Inflammatory macrophage treated with lipopolysaccharide for 4 hours (primary cell): ENCODE data around the gene FRS3.
"Not testable (repeated sequence)": the region's sequence is repeated elsewhere in the genome, so short reads cannot be mapped to it uniquely, and the experiment has no call there.

Experiments
- DNase-seq: peaks from one replicate; pipeline ENCODE4 v3.0.0-alpha.2; 2020

FRS3 gene, protein sequence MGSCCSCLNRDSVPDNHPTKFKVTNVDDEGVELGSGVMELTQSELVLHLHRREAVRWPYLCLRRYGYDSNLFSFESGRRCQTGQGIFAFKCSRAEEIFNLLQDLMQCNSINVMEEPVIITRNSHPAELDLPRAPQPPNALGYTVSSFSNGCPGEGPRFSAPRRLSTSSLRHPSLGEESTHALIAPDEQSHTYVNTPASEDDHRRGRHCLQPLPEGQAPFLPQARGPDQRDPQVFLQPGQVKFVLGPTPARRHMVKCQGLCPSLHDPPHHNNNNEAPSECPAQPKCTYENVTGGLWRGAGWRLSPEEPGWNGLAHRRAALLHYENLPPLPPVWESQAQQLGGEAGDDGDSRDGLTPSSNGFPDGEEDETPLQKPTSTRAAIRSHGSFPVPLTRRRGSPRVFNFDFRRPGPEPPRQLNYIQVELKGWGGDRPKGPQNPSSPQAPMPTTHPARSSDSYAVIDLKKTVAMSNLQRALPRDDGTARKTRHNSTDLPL

DNA sequence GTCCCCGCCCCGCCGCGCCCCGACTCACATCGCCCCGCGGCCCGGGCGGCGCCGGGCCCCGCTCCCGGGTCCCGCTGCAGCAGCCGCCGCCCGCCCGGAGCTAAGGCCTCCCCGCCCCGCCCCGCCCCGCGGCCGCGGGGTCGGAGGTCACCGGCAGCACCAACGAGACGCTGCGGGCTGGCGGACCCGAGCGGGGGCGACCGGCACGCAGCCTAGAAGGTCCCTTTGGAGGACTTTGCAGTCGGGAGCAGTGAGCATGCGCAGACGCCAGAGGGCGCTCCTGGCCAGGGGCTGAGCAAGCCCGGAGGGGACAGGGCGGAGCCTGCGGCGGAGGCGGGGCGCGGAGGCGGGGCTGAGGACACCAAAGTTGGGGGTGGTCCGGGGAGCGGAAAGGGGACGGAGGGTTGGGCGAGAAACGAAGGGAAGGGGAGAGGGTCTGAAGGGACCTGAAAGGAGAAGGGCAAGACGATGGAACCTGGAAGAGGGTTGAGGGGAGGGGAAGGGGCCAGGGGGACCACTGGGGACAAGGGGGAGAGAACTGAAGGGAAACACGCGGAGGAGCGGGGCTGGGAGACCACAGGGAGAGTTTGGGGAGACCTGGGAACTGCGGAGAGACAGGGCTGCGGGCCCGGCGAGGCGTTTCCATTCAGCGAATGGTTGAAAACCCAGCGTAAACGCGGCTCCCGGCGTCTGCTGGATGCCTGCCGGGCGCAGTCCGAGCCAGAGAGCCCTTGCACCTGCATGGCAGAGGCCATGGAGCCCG is at the start of gene FRS3:
TSS of gene FRS3 (minus strand) at position 113 of the 763 bp plus-strand sequence. CDS start 2,913 bp downstream, outside the sequence.
- peak; percentile 95 for DNase-seq

DNA sequence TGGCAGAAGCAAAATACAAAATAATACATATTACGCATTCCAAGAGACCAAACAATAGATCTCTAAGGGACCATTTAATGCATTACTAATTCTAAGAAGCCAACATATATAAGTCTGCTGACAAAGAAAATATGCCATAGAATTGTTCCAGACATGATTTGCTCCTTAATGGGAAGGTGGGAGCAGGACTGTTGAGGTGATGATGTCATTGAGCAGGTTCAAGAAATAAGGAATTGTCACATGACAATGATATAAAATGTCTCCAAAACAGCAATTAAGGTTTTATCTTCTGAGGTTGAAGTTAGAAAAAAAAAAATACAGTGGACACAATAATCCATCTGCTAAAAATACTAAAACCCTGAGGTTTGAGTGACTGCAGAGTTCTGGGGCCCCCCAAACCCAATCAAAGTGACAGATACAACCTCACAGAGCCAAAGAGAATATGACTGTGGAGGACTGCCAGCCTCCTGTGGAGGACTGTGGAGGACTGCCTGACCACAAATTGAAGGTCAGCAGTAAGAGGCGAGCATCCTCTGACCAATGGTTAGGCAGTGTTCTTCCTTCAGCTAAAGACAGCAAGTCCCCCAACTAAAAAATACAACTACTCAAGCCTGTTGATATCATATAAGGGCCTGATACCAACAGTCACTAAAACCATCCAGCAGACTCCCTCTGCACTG is 46.8 kb upstream of the FRS3 start:
- no peak for DNase-seq

DNA sequence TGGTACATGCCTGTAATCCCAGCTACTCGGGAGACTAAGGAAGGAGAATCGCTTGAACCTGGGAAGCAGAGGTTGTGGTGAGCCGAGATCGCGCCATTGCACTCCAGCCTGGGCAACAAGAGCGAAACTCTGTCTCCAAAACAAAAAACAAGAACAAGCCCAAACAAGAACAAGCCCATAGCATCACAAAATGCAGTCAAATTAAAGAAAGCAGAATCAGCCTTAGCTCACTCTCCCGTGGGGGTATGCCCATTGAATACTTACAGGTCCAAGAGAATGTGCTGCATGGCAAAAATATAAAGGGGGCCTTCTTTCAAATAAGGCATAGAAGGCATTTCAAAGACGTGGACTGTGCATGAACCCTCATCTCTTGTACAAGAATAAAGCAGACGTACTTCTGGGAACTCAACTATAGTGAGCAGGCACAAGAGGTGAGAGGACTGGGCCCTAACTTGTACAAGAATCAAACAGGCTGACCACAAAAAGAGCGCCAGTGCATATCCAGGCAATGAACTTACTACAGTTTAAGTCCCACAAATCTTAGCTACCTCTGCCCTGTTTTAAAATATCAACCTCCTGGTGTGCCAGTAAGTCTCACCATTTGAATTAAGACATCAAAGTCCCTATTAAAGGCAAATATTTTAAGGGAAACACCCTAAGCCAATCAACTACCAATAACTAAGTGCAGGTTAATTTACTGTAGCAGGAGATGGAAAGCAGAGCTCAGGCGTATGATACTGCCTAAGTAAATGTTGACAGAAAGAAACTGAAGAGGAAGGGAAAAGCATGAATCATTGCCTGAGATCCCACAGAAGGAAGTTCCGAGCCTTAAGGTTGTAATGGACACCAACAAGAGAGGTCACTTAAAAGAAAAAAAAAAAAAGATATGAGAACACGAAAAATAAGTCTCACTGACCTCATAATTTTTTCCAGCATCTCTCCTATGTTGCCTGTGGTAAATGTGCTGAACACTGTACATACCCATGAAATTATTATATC is 45.2 kb upstream of the FRS3 start:
- peak; percentile 77 for DNase-seq

GRCh38 chr6:41823178-41823577 is 43.5 kb upstream of the FRS3 start:
- no peak for DNase-seq

- no peak for DNase-seq
Measured at GRCh38 chr6:41822021-41822420, 42.3 kb upstream of the FRS3 start.

DNA sequence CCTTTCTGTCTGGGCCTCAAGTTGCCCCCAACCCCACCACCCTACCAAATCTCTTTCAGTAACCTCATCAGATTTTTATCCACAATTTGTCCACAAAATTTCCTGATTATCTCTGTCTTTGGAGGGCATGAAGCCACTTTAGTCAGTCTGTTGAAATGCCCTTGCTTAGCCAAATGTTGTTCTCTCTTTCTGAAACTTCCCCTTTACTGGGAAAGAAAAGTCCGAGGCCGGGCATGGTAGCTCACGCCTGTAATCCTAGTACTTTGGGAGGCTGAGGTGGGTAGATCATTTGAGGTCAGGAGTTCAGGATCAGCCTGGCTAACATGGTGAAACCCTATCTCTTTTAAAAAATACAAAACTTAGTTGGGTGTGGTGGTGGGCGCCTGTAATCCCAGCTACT is 41.6 kb upstream of the FRS3 start:
- peak; percentile 66 for DNase-seq

DNA sequence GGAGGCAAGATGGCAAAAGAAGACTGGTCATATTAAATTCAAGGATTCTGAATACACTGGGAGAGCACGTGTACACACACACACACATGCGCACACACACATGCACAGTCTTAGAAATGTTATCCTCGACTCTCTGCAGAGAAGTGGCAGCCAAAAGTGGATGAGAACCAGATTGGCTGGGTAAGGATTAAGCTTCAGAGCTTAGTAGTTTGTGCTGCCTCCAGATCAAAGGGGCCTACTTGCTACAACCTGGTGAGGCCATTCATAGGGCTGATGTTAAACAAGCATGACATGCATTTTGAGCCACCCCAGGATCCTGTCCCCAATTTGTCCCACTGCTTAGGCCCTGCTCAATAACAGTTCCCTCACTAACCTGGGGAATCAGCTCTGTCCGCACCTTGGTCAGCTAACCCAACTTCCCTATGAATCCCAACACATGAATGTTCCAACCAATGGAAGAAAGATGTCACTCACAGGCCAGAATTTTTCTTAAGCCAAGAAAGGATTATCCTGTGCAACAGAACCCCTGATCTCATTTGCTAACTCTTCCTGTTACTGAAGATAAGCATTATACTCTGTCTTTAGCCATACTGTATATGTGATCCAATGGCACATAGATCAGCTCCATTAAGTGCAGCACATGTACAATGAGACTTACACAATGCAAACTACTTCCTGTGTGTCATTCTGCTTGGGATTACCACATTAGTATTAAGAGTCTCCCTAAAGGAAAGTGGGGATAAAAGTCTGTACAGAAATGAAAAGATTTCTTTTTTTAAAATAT is 38.8 kb upstream of the FRS3 start:
- peak; percentile 69 for DNase-seq

DNA sequence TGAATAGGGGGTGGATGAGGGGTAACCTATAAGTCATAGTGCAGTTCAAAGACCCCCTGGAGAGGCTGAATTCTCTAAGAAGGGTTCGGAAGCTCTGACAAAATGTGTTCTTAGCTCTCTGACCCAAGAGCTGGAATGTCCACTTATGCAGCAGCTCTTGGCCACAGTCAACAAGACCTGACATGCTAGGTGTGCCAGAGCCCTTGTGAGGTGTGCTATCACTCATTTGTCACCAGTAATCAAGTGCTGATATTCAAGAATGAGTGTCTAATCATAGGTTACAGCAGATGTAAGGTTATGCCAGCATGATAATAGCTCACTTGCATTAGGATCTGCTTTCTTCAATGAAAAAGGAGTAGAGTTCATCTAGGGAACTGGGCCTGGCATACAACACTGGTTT is 35.9 kb upstream of the FRS3 start:
- no peak for DNase-seq

DNA sequence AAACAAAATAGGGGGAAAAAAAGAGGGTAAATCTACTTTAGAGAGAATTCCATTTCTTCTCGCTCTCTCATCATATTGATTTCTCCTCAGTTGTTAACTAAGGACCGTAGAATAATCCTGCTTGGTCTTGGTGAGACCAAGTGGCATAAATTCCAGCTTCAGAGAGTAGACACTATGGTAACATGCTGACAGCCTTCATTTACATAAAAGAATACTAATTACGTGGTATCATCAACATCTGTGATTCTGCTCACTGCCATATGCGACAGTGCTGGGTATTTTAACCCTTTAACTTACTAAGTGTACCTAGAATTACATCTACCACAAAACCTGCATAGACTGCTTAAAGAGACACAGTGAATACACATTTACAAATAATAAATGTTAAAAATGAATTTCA is 34.9 kb upstream of the FRS3 start:
- no peak for DNase-seq

DNA sequence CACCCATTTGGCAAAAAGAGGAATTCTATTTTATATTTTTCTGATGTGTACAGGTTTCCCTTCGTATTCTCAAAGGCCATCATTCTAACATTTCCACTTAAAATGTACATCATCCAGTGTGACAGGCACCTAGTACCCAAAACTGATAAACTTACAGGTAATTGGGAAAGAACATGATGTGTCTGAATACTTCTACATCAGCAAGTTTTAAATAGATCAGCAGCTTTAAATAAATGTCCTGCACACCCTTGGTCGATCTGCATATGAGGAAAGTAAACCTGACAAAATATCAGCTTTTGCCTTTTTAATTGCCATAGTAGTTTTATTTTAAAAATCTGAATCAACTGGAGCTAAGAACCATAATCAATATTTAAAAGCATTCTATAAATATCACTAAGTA is 34.3 kb upstream of the FRS3 start:
- DNase-seq = no peak

DNA sequence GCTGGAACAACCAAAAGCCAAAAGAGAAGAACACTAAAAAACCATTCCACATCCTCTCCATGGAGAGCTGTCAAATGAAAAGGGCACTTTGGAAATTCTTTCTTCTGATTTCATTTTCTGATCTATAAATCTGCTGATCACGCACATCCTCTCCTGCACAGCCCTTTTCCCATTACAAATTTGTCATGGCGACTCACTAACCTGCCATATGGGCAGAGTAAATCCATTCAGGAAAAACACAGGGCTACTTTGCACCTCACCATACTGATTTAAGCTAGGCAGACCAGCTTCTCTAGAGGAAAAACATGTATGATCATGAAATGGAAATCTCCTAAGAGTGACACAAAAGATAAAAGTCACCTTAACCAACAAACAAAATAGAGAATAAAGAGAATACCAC is 33.8 kb upstream of the FRS3 start:
- DNase-seq = no peak

GRCh38 chr6:41811946-41812345 is 32.2 kb upstream of the FRS3 start:
- not testable (repeated sequence) for DNase-seq

DNA sequence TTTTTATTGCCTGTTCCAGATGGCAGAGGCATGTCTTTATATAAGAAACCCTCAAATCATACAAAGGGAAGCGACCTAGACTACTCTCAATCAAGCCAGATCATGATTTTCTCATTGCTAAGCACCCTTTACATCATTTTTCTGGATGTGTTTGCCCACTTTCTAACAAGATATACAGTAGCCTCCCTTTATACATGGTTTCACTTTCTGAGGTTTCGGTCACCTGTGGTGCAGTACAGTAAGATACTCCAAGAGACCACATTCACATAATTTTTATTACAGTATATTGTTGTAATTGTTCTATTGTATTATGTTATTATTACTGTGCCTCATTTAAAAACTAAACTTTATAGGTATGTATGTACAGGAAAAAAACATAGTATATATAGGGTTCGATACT is 31.4 kb upstream of the FRS3 start:
- DNase-seq = no peak

DNA sequence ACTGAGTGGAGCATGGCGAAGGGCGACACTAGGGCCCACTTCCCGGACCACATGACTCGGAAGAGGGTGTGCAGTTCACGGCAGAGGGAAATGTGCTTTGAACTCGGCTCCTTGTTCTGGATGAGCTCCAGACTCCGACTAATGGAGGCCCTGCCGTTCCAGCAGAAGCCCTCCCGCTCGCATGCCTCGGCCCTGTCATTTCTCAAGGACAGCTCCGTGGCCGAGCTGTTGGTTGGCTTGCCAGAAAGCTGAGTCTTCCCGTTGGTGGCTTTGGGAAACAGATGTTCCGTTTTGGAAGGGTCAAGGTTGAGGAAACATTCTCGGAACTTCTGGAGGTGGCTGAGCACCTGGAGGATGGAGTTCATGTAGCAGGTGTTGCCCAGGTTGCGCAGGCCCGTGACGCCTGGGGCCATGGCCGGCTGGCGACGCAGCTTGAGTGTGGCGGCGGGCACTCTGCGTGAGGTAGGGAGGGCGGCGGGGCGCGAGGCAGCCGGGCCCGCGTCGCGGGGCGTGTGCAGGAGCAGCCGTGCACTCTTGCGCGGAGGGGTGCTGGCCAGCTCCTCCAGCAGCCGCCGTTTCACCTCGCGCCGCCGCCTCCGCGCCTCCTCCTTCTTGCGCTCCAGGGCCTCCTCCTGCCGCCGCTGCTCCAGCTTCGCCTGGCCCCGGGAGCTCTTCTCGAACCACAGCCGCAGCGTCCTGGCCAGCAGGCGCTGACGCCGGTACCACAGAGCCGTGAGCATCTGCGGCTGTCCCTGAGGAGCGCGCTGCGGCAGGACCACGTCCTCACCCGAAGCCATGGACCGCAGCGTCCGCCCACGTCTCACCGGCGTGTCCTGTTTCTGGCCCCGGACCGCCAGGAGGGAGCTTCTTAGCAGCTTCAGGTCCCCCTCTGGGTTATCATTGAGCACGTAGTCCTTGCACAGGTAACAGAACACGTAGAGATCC is 26.4 kb upstream of the FRS3 start:
- no peak for DNase-seq

GRCh38 chr6:41801380-41801779 is 21.7 kb upstream of the FRS3 start:
- DNase-seq = peak; percentile 19

GRCh38 chr6:41799559-41799911 is 19.8 kb upstream of the FRS3 start:
- no peak for DNase-seq

DNA sequence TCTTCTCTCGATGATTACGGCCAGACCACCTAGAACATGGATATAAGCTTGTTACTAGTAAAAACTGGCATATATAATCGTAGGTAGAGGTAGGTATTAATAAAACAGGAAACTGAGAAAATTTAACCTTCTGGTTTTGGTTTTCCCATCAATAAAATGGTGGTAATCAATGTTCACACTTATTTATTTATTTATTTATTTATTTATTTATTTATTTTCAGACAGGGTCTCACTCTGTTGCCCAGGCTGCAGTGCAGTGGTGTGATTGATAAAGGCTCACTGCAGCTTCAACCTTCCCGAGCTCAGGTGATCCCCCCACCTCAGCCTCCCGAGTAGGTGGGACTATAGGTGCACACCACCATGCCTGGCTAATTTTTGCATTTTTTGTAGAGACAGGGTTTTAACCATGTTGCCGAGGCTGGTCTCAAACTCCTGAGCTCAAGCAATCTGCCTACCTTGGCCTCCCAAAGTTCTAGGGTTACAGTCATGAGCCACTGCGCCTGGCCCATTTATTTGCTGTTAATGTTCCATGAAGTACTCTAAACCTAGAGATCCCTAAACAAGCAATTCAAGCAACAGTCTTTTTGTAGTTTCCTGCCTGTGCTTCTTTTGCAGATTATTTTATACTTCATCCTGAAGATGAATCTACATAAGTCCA is 19.3 kb upstream of the FRS3 start:
- DNase-seq = no peak

- no peak for DNase-seq
Measured at GRCh38 chr6:41796474-41796873, 16.8 kb upstream of the FRS3 start.

GRCh38 chr6:41791984-41792383 is 12.3 kb upstream of the FRS3 start:
- DNase-seq = no peak

DNA sequence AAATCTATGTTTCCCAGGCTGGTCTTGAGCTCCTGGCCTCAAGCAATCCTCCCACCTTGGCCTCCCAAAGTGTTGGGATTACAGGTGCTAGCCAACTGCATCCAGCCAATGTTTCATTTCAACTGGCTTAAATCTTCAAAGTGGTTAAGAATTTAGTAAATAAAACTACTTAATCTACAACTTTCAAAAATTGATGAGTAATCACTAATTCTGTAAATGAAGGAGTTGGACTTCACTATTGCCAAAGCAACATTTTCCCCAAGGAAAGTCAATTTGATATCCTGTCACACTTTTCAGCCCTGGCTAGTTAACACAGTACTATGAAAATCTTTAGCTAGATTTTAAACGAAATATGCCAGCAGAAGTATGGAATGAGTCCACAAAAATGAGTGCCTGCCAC is 11.6 kb upstream of the FRS3 start:
- no peak for DNase-seq
